Liver (tissue), 9 donors: ENCODE results near the gene NPRL2. TPM values are rescaled to one million over a fixed set of nuclear protein-coding genes. Genes with fewer than 3 reads are reported as not detected.

Experiments used
- DNase-seq: peaks from one replicate; pipeline ENCODE4 v3.0.0-alpha.2; 2017; ENCODE audit warnings: low spot score
- H3K27ac ChIP-seq, 2 donors: one replicate each; pipeline ENCODE4 v1.7.0; 2013; ENCODE audit warnings: inconsistent platforms in 2 of 2, low read length in 2 of 2, control low read depth in 1 of 2, low read depth in 1 of 2, mild to moderate bottlenecking in 1 of 2
- H3K27me3 ChIP-seq, 4 donors: one replicate each; pipeline versions ENCODE4 v1.6.1 to v1.7.0; 2013; ENCODE audit warnings: low read length in 3 of 4, inconsistent platforms in 1 of 4, mild to moderate bottlenecking in 1 of 4, moderate library complexity in 1 of 4; ENCODE audit not compliant: control insufficient read depth in 4 of 4, insufficient read depth in 4 of 4
- H3K36me3 ChIP-seq, 4 donors: one replicate each; pipeline versions ENCODE4 v1.6.1 to v1.7.0; 2013; ENCODE audit warnings: low read length in 3 of 4, mild to moderate bottlenecking in 3 of 4, low read depth in 1 of 4, moderate library complexity in 1 of 4; ENCODE audit not compliant: control insufficient read depth in 4 of 4, insufficient read depth in 3 of 4
- H3K4me1 ChIP-seq, 4 donors: one replicate each; pipeline versions ENCODE4 v1.6.1 to v1.7.0; 2013; ENCODE audit warnings: low read length in 3 of 4, mild to moderate bottlenecking in 3 of 4, moderate library complexity in 1 of 4; ENCODE audit not compliant: control insufficient read depth in 4 of 4, insufficient read depth in 4 of 4
- H3K4me3 ChIP-seq, 3 donors: one replicate each; pipeline versions ENCODE4 v1.6.1 to v1.7.0; 2013; ENCODE audit warnings: low read length in 3 of 3, control low read depth in 1 of 3, low read depth in 1 of 3, mild to moderate bottlenecking in 1 of 3
- H3K9ac ChIP-seq, 2 donors: one replicate each; pipeline ENCODE4 v1.7.0; 2013; ENCODE audit warnings: low read length in 2 of 2, mild to moderate bottlenecking in 2 of 2, moderate library complexity in 2 of 2, control low read depth in 1 of 2, low read depth in 1 of 2
- H3K9me3 ChIP-seq, 4 donors: one replicate each; pipeline versions ENCODE4 v1.6.1 to v1.7.0; 2013; ENCODE audit warnings: low read length in 3 of 4; ENCODE audit not compliant: control insufficient read depth in 4 of 4
- EGR1 ChIP-seq, 2 donors: IDR thresholded peaks; 2 replicates each; pipeline ENCODE4 v1.6.1; 2016 to 2018; ENCODE audit warnings: antibody characterized with exemption in 2 of 2, low read depth in 2 of 2
- FOXA1 ChIP-seq: IDR thresholded peaks from 2 replicates; pipeline ENCODE4 v1.6.1; 2016; ENCODE audit warnings: antibody characterized with exemption
- FOXA2 ChIP-seq: IDR thresholded peaks from 2 replicates; pipeline ENCODE4 v1.6.1; 2016; ENCODE audit warnings: antibody characterized with exemption
- GABPA ChIP-seq, 2 donors: IDR thresholded peaks in 1 of 2; conservative IDR thresholded peaks in 1 of 2; 2 replicates each; pipeline ENCODE4 v1.6.1; 2016; ENCODE audit warnings: antibody characterized with exemption in 2 of 2, mild to moderate bottlenecking in 1 of 2, moderate library complexity in 1 of 2
- HNF4A ChIP-seq, 2 donors: conservative IDR thresholded peaks; 2 replicates each; pipeline ENCODE4 v1.6.1; 2016; ENCODE audit warnings: antibody characterized with exemption in 2 of 2, mild to moderate bottlenecking in 2 of 2
- HNF4G ChIP-seq: IDR thresholded peaks from 2 replicates; pipeline ENCODE4 v1.6.1; 2016; ENCODE audit warnings: antibody characterized with exemption
- JUND ChIP-seq, 2 donors: IDR thresholded peaks; 2 replicates each; pipeline ENCODE4 v1.6.1; 2016; ENCODE audit warnings: antibody characterized with exemption in 2 of 2
- NR2F2 ChIP-seq: IDR thresholded peaks from 2 replicates; pipeline ENCODE4 v1.6.1; 2016; ENCODE audit warnings: antibody characterized with exemption
- RAD21 ChIP-seq, 2 donors: IDR thresholded peaks; 2 replicates each; pipeline ENCODE4 v1.6.1; 2016; ENCODE audit warnings: antibody characterized with exemption in 2 of 2, mild to moderate bottlenecking in 2 of 2
- RXRA ChIP-seq, 2 donors: IDR thresholded peaks; 2 replicates each; pipeline ENCODE4 v1.6.1; 2017 to 2018; ENCODE audit warnings: antibody characterized with exemption in 2 of 2, mild to moderate bottlenecking in 1 of 2
- SP1 ChIP-seq: IDR thresholded peaks from 2 replicates; pipeline ENCODE4 v1.6.1; 2018; ENCODE audit warnings: antibody characterized with exemption, mild to moderate bottlenecking
- TAF1 ChIP-seq: conservative IDR thresholded peaks from 2 replicates; pipeline ENCODE4 v1.6.1; 2016; ENCODE audit warnings: antibody characterized with exemption, mild to moderate bottlenecking
- YY1 ChIP-seq: IDR thresholded peaks from 2 replicates; pipeline ENCODE4 v1.6.1; 2016; ENCODE audit warnings: antibody characterized with exemption, mild to moderate bottlenecking
- WGBS: extraction: QIAGEN DNeasy Blood & Tissue Kit; methylation state at CpG from one replicate; pipeline ENCODE4 v1.1.7; 2013; 5-methylcytosine and 5-hydroxymethylcytosine counted together
- polyA plus RNA-seq, 2 donors: library from polyadenylated mRNA; stranded (reverse) in 1 of 2; unstranded in 1 of 2; fragments of 200-250 nt in 1 of 2; fragments of >200 nt in 1 of 2; fragmentation: Nextera tagmentation in 1 of 2; extraction: Ambion mirVana in 1 of 2; gene quantifications; one replicate each; pipeline versions ENCODE4 v1.2.1 to v1.2.3, GENCODE V29; 2013 to 2015
- total RNA-seq, 2 donors: library from RNA; depleted of rRNA; stranded (reverse); fragments of >200 nt; gene quantifications; one replicate each; pipeline ENCODE4 v1.2.3, GENCODE V29; 2014
- TF ChIP-seq, protein P1 (sequence below): IDR thresholded peaks from 2 replicates; pipeline ENCODE4 v1.6.1; 2016; ENCODE audit warnings: antibody characterized with exemption
- TF ChIP-seq, protein P2 (sequence below): IDR thresholded peaks from 2 replicates; pipeline ENCODE4 v1.6.1; 2016; ENCODE audit warnings: antibody characterized with exemption
- TF ChIP-seq, protein P3 (sequence below): IDR thresholded peaks from 2 replicates; pipeline ENCODE4 v1.6.1; 2016; ENCODE audit warnings: antibody characterized with exemption, mild to moderate bottlenecking
- TF ChIP-seq, protein P4 (sequence below): IDR thresholded peaks from 2 replicates; pipeline ENCODE4 v1.6.1; 2016; ENCODE audit warnings: antibody characterized with exemption
- donor health status: healthy.
- donor health status: healthy.
- donor health status: healthy.
- donor health status: healthy.
- donor health status: healthy.

The NPRL2 gene
- total and polyA plus RNA-seq, 4 donors, result 11.3 to 17.3 (median 14.0) TPM

DNA sequence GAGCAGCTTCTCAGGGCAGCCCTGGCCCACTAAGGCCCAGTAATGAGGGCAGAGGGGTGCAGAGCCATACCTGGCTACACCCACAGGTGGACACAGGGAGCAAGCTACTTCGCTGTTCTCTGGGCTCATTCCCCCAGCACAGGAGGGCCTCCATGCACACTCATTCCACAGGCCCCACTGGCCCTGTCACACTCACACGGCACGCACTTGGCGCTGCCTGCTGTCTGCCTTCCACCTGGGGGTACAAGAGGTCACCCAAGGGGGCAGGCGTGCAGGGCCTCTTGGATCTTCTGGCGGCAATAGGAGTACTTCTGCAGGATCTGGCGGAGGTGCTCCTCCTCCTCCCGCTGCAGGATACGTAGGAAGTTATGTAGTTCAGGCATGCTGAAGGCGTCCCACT, 20.2 kb downstream of the NPRL2 start:
- H3K4me3 ChIP-seq, result no peak overlapping the region
- H3K36me3 ChIP-seq, result peaks cover 4 to 34% (median 17%) of the 10 kb centered on the region in 4 donors
- H3K9me3 ChIP-seq, result no peaks in the 10 kb centered on the region
- H3K27me3 ChIP-seq, result no peaks in the 10 kb centered on the region
- peaks cover 5 to 45% (median 23%) of the 10 kb centered on the region in 4 donors for H3K4me1 ChIP-seq
- 94% methylated on average over 10 of the region's 10 CpGs for WGBS
- DNase-seq, result no peak
- H3K9ac ChIP-seq, result no peak overlapping the region
- no peak overlapping the region for H3K27ac ChIP-seq
- no peak for TF ChIP-seq YY1
- no peak for TF ChIP-seq RXRA (IDR thresholded peaks at IDR 0.05)
- TF ChIP-seq NR2F2, result no peak
- no peak for TF ChIP-seq GABPA (IDR thresholded peaks at IDR 0.05 in 1 of 2, conservative IDR thresholded peaks at IDR 0.05 in 1 of 2)
- TF ChIP-seq, protein P1, sequence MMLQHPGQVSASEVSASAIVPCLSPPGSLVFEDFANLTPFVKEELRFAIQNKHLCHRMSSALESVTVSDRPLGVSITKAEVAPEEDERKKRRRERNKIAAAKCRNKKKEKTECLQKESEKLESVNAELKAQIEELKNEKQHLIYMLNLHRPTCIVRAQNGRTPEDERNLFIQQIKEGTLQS, result no peak
- TF ChIP-seq, protein P2, sequence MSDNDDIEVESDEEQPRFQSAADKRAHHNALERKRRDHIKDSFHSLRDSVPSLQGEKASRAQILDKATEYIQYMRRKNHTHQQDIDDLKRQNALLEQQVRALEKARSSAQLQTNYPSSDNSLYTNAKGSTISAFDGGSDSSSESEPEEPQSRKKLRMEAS, result no peak
- TF ChIP-seq JUND (IDR thresholded peaks at IDR 0.05), result no peak
- no peak for TF ChIP-seq FOXA2
- no peak for TF ChIP-seq RAD21 (IDR thresholded peaks at IDR 0.05)
- TF ChIP-seq, protein P3, sequence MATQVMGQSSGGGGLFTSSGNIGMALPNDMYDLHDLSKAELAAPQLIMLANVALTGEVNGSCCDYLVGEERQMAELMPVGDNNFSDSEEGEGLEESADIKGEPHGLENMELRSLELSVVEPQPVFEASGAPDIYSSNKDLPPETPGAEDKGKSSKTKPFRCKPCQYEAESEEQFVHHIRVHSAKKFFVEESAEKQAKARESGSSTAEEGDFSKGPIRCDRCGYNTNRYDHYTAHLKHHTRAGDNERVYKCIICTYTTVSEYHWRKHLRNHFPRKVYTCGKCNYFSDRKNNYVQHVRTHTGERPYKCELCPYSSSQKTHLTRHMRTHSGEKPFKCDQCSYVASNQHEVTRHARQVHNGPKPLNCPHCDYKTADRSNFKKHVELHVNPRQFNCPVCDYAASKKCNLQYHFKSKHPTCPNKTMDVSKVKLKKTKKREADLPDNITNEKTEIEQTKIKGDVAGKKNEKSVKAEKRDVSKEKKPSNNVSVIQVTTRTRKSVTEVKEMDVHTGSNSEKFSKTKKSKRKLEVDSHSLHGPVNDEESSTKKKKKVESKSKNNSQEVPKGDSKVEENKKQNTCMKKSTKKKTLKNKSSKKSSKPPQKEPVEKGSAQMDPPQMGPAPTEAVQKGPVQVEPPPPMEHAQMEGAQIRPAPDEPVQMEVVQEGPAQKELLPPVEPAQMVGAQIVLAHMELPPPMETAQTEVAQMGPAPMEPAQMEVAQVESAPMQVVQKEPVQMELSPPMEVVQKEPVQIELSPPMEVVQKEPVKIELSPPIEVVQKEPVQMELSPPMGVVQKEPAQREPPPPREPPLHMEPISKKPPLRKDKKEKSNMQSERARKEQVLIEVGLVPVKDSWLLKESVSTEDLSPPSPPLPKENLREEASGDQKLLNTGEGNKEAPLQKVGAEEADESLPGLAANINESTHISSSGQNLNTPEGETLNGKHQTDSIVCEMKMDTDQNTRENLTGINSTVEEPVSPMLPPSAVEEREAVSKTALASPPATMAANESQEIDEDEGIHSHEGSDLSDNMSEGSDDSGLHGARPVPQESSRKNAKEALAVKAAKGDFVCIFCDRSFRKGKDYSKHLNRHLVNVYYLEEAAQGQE, result no peak
- TF ChIP-seq HNF4A (conservative IDR thresholded peaks at IDR 0.05), result no peak
- no peak for TF ChIP-seq SP1

DNA sequence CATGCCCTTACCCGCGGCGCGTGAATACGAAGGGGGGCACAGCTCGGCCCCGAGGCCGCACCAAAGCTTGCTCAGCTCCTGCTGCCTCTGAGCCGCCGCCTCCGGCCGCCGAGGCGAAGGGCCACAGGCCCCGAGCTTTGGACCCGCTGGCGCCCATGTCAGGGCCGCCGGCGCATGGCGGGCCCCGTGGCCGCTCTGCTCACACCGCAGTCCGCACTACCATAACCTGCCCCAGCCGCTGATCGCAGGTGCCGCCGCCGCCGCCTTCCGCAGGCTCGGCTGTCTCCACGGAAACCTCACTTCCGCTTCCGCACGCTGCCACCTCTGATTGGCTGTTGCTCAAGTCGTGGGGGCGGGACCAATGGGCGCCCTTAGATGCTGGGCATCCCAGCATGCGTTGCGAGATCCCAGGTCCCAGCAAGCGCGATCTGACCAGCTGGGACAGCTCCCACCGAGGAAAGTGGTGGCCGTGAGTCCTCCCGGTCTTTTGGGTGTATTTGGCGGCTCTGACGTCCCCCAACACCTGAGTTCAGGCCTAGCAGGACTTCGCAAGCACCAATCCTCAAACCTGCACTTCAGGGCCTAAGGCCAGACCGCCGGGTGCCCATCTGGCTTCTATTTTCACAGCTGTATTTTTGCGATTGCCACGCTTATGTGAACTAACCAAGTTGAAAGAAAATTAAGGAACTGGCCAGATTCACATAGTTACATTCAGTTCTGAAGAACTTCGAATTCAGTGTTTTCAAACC, 22.5 kb downstream of the NPRL2 start, which contains the start of gene TUSC2:
TUSC2 (minus strand) TSS at position 281 of the 749 bp plus-strand sequence; CDS start at position 157, 124 bp downstream.
- WGBS, result 1% methylated on average over 55 of the region's 55 CpGs
- Histone ChIP-seq H3K9me3 (no peaks in the 10 kb centered on the region), H3K27ac (peak within 1 kb of the TSS; percentile 72 to 74), H3K36me3 (peaks cover 4 to 34% (median 17%) of the 10 kb centered on the region in 4 donors), H3K9ac (peak within 1 kb of the TSS; percentile 63 to 75), H3K4me3 (peak within 1 kb of the TSS; percentile 82 to 87 (median 83)), H3K4me1 (peaks cover 2 to 51% (median 34%) of the 10 kb centered on the region in 4 donors), H3K27me3 (no peaks in the 10 kb centered on the region)
- peak; percentile 96 for DNase-seq
- no peak for TF ChIP-seq RXRA (IDR thresholded peaks at IDR 0.05)
- peak; percentile 63 for TF ChIP-seq SP1
- TF ChIP-seq, protein P4, sequence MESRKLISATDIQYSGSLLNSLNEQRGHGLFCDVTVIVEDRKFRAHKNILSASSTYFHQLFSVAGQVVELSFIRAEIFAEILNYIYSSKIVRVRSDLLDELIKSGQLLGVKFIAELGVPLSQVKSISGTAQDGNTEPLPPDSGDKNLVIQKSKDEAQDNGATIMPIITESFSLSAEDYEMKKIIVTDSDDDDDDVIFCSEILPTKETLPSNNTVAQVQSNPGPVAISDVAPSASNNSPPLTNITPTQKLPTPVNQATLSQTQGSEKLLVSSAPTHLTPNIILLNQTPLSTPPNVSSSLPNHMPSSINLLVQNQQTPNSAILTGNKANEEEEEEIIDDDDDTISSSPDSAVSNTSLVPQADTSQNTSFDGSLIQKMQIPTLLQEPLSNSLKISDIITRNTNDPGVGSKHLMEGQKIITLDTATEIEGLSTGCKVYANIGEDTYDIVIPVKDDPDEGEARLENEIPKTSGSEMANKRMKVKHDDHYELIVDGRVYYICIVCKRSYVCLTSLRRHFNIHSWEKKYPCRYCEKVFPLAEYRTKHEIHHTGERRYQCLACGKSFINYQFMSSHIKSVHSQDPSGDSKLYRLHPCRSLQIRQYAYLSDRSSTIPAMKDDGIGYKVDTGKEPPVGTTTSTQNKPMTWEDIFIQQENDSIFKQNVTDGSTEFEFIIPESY, result no peak
- TF ChIP-seq, protein P1, result no peak
- TF ChIP-seq HNF4G, result no peak
- TF ChIP-seq, protein P3, result peak; percentile 74
- TF ChIP-seq TAF1, result no peak
- TF ChIP-seq EGR1 (IDR thresholded peaks at IDR 0.05; ENCODE audit: low read depth in 2 of 2), result peak in 1 of 2 donors; percentile 83
- TF ChIP-seq GABPA (IDR thresholded peaks at IDR 0.05 in 1 of 2, conservative IDR thresholded peaks at IDR 0.05 in 1 of 2), result peak; percentile 75 to 95
- TF ChIP-seq FOXA1, result no peak
- TF ChIP-seq, protein P2, result peak; percentile 55
- peak; percentile 75 for TF ChIP-seq YY1
